EL (cell line): ENCODE data around the gene RARA.
"Not testable (repeated sequence)": the region's sequence is repeated elsewhere in the genome, so short reads cannot be mapped to it uniquely, and the experiment has no call there.

ENCODE experiments used
- DNase-seq: peaks from one replicate; pipeline ENCODE4 v3.0.0-alpha.2; 2016

The RARA gene

DNA sequence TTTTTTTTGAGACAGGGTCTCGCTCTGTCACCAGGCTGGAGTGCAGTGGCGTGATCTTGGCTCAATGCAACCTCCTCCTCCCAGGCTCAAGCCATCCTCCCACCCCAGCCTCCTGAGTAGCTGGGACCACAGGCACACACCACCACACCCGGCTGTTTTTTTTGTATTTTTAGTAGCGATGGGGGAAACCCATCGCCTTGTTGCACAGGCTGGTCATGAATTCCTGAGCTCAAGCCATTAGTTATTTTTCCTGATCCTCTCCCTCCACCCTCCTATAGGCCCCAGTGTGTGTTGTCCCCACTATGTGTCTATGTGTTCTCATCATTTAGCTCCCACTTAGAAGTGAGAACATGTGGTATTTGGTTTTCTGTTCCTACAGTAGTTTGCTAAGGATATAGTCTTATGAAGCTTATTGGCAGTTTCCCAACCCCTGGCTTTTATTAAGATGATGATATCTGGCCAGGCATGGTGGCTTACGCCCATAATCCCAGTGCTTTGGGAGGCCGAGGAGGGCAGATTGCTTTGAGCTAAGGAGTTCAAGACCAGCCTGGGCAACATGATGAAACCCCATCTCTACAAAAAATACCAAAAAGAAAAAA is 9.7 kb upstream of the RARA start:
- DNase-seq, result not testable (repeated sequence)

GRCh38 chr17:40301315-40301714 is 7.7 kb upstream of the RARA start:
- DNase-seq, result no peak

GRCh38 chr17:40303009-40303657 is 5.8 kb upstream of the RARA start:
- peak; percentile 69 for DNase-seq

DNA sequence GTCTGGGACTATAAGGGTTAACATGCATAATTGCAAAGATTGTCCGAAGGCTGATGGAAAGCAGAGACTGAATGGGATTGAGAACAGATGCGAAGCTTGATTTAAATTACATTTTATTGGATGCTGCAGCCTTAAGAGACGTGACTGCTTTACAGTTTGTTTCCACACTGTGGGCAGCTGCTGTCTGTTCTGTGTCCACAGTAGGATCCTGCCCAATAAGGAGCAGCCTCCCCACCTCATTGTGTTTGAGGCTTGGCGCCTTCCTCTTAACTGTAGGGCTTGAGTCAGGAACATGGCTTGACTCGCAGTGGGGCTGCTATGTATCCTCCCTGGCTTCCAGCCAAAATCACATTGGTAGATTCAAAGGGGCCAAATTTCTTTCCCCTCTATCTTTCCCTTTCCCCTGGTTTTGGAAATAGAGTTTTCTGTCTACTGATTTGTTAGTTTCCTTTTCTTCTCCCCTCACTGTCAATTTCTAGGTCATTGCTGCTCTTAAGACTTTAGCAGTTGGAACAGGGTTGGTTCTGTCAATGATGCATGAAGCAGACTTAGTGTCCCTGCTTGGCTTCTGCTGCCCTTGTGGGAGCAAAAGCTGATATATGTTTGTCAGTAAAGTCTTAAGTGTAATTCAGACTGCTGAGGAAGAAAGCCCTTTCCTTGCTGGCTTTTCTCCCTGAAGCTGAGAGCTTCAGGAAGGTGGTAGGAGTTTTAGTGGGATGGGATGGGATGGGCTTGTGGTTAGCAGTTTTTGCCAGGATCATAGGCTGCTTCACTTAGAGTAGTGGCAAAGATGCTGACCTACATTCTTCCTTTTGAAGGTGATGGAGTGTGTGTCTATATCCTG is 5.0 kb upstream of the RARA start:
- no peak for DNase-seq

DNA sequence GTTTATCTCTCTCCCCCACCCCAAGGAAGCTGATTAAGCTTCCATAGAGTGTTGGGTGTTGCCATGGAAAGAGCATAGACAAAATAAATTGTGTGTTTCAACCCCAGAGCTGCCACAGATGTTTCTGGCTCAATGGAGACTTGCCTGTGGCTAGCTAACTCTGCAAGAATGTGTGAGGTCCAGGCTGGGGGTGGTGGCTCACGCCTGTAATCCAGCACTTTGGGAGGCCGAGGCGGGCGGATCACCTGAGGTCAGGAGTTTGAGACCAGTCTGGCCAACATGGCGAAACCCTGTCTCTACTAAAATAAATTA is 4.5 kb upstream of the RARA start:
- DNase-seq, result peak; percentile 83

GRCh38 chr17:40304866-40305265 is 4.1 kb upstream of the RARA start:
- DNase-seq, result not testable (repeated sequence)

GRCh38 chr17:40306395-40306794 is 2.6 kb upstream of the RARA start:
- peak; percentile 62 for DNase-seq

GRCh38 chr17:40307001-40307730 is 1.8 kb upstream of the RARA start:
- peak; percentile 92 for DNase-seq

- no peak for DNase-seq
Observed at GRCh38 chr17:40307740-40308239, 1.2 kb upstream of the RARA start.

DNA sequence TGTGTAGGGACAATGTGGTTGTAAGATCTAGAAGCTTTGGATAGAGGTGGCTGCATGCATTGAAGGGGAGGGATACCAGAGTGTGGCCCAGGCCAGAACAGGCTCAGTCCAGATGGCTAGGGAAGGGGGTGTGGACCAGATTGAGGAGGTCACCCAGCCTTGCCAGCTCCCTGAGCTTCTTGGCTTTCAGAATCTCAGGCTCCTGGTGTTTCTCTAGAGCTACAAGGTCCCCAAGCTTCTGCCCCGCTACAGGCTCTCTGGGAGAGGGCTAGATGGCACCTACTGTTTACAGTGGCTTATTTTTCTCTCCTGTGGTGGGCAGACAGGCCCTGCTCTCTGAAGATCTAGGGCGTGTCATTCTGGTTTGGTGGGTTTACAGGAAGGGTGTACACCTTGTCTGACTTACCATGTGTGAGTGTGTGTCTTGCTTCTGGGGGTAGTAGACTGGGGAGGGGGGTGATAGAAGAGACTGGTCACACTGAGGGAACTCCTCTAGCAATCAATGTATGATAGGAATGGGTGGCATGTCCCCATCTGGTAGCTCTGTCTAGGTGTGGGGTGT is 1.1 kb downstream of the RARA start:
- no peak for DNase-seq

GRCh38 chr17:40310882-40311391 is 2.0 kb downstream of the RARA start:
- no peak for DNase-seq

GRCh38 chr17:40311575-40311974 is 2.6 kb downstream of the RARA start:
- DNase-seq, result peak; percentile 70

DNA sequence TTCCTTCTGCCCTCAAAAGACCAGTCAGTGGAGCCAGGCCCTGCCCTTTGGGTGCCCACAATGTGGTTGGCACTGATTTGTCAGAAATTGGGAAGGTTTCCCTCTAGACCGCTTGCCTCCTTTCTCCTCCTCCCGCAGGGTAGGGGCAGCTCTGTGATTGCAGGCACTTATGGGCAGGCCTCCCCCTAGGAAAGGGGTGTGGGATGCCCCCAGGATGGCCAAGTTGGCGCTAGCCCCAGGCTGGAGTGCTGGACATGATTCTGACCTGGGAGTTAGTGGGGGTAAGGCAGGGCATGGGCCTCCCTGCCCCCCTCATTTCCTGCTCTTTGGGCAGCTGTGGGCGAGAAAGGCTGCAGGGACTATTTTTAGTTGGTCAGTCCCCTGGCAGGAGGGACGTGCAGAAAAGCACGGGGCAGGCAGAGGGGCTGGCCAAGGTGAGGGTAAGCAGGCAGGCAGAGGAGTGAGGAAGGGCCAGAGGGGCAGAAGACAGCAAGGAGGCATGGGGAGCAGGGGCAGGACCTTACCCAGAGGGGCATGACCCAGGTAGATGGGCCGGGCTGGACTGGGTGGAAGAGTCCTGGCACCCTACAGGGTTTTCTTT is 3.3 kb downstream of the RARA start:
- DNase-seq, result no peak

GRCh38 chr17:40312893-40313667 is 4.1 kb downstream of the RARA start:
- DNase-seq, result no peak

DNA sequence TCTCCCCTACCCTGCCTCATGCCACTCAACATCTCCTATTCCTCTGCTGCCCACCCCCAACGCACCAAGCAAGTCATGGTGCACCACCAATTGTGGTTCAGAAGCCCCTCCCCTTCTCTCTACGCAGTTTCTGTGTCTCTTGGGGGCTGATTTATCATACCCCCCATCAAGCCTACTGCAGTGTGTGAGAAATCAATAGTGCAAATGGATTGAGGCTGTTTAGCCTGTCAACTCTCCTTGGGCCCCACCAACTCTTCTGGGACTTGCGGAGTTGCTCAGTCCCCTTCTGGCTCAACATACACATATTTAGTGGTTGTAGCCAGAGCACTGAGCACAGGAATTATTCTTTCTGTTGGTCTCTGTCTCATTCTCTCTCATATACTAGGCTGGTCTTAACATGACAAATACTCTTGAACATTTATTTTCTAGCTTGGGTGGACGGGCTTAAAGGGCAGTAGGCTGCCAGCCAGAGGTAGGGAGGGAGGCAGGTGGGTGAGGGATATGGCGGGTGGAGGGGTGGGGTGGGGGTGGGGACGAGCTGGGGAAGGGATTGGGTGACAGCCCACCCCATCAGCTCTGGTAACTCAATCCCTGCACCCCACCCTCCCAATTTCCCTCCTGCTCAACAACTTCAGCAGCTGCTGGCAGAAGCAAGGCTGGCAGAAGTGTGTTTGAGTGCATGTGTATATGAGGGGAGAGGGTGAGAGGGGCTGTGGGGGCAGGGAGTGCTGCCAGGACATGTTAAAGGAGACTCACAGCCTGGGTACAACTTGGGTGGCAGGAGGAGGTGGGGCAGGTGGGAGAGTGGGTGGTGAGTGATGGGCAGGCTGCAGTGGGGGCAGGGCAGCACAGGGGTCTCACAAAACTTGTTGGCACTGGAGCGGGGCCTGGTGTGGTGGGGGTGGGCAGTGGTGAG is 4.9 kb downstream of the RARA start:
- no peak for DNase-seq

GRCh38 chr17:40314584-40314956 is 5.6 kb downstream of the RARA start:
- peak; percentile 97 for DNase-seq

DNA sequence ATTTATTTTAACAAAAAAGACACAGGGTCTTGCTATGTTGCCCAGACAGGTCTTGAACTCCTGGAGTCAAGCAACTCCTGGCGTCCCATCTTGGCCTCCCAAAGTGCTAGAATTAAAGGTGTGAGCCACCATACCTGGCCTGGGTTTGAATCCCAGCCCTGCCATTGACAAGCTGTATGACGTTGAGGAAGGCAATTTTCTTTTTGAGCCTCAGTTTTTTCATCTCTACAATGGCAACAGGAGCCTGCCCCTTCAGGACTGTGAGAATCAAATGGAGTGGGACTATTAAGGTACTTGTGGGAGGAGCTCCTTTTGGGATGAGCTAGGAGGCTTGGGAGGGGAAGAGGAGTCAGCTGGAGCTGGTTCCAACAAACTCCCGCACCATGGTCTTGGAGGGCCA is 6.2 kb downstream of the RARA start:
- no peak for DNase-seq

- DNase-seq, result no peak
Observed at GRCh38 chr17:40315678-40316570, 6.9 kb downstream of the RARA start.
